GM12878 (cell line): Measurements from ENCODE around the gene APBA1. TPM values are rescaled to one million over a fixed set of nuclear protein-coding genes. Genes with fewer than 3 reads are reported as not detected.

Experiments used
- ATAC-seq: fragments of 200-7000 bp; cut with Tn5 transposase; 3 replicates; pipeline ENCODE4 v1.9.1; 2020; ENCODE audit warnings: mild to moderate bottlenecking, moderate library complexity
- BruUV-seq: library from RNA; stranded (reverse); fragments of 400-500 nt; replicated peaks from 2 replicates; lab custom pipeline; 2021; lab: Mats Ljungman, UMichigan
- CTCF ChIA-PET: fragments of 300-600 bp; sonication (Branson Sonifier 250); formaldehyde crosslinking; extraction: SDS; loops from one replicate; lab custom pipeline; 2021; ENCODE audit warnings: inconsistent platforms; lab: Yijun Ruan, JAX
- POLR2A ChIA-PET: fragments of 350-600 bp; formaldehyde crosslinking; extraction: SDS; loops from one replicate; lab custom pipeline; 2021; ENCODE audit warnings: inconsistent platforms; lab: Charles Lee
- RAD21 ChIA-PET: fragments of 300-600 bp; sonication (Branson Sonifier 250); formaldehyde crosslinking; loops from one replicate; lab custom pipeline; 2023; ENCODE audit warnings: antibody characterized with exemption; ENCODE audit not compliant: unreplicated experiment; lab: Charles Lee
- SMC1A ChIA-PET: fragments of 300-600 bp; sonication (Branson Sonifier 250); formaldehyde crosslinking; loops from one replicate; lab custom pipeline; 2023; ENCODE audit not compliant: unreplicated experiment, uncharacterized antibody; lab: Charles Lee
- DNase-seq: peaks from one replicate; pipeline ENCODE4 v3.0.0-alpha.2; 2011; ENCODE audit warnings: low read depth, low spot score
- FAIRE-seq: peaks from 3 replicates; lab custom pipeline; 2011; peaks lifted over from hg19 to GRCh38; lab: Jason Lieb, UNC
- H2AFZ ChIP-seq: 2 replicates; pipeline ENCODE4 v1.6.0; 2011; ENCODE audit warnings: low read depth, low read length, control low read depth; ENCODE audit not compliant: control insufficient read depth
- H3K27ac ChIP-seq: 2 replicates; pipeline ENCODE4 v1.5.1; 2011; ENCODE audit warnings: control low read depth; ENCODE audit not compliant: control insufficient read depth, insufficient read depth
- H3K27me3 ChIP-seq, 2 experiments: replicated peaks in 1 of 2; 2 replicates each; pipeline versions ENCODE4 v1.6.0 to v1.6.1; 2011; ENCODE audit warnings: low read length in 1 of 2; ENCODE audit not compliant: control insufficient read depth in 2 of 2, insufficient read depth in 2 of 2
- H3K36me3 ChIP-seq, 2 experiments: 2 replicates each; pipeline ENCODE4 v1.5.1; 2011; ENCODE audit warnings: low read length in 1 of 2; ENCODE audit not compliant: control insufficient read depth in 2 of 2, insufficient read depth in 2 of 2
- H3K4me1 ChIP-seq: 2 replicates; pipeline ENCODE4 v1.6.1; 2011; ENCODE audit warnings: mild to moderate bottlenecking, low read length, moderate library complexity, mixed read lengths; ENCODE audit not compliant: control insufficient read depth, insufficient read depth
- H3K4me2 ChIP-seq: 2 replicates; pipeline ENCODE4 v1.6.0; 2011; ENCODE audit warnings: control low read depth; ENCODE audit not compliant: control insufficient read depth, insufficient read depth
- H3K4me3 ChIP-seq: fragments of 200-600 bp; sonication (generic); 2 replicates; pipeline ENCODE4 v1.5.1; 2016
- H3K79me2 ChIP-seq: 2 replicates; pipeline ENCODE4 v1.6.0; 2011; ENCODE audit warnings: low read length; ENCODE audit not compliant: control insufficient read depth, insufficient read depth
- H3K9ac ChIP-seq: 2 replicates; pipeline ENCODE4 v1.8.0; 2011; ENCODE audit warnings: low read length, control low read depth, mixed read lengths; ENCODE audit not compliant: control insufficient read depth, insufficient read depth
- H3K9me3 ChIP-seq: replicated peaks from 3 replicates; pipeline ENCODE4 v1.5.1; 2011; ENCODE audit warnings: mild to moderate bottlenecking, low read length; ENCODE audit not compliant: control insufficient read depth, insufficient read depth
- H4K20me1 ChIP-seq: 2 replicates; pipeline ENCODE4 v1.6.0; 2011; ENCODE audit not compliant: control insufficient read depth, insufficient read depth
- ASH2L ChIP-seq: fragments of 300-600, 200-600 bp; sonication (generic); IDR thresholded peaks from 2 replicates; pipeline ENCODE4 v1.6.1; 2017; ENCODE audit warnings: low read depth, mild to moderate bottlenecking, borderline replicate concordance
- CREB1 ChIP-seq: IDR thresholded peaks from 2 replicates; pipeline ENCODE4 v1.6.1; 2012; ENCODE audit warnings: low read depth, mild to moderate bottlenecking, inconsistent platforms
- CUX1 ChIP-seq: IDR thresholded peaks from 2 replicates; pipeline ENCODE4 v1.6.1; 2012; ENCODE audit warnings: improper control_type of control experiment, low read depth, low read length; ENCODE audit not compliant: insufficient replicate concordance
- DPF2 ChIP-seq: fragments of 450-650 bp; IDR thresholded peaks from 2 replicates; pipeline ENCODE4 v1.6.1; 2017; ENCODE audit warnings: mild to moderate bottlenecking
- IKZF2 ChIP-seq, 2 experiments: fragments of 450-650 bp; IDR thresholded peaks; 2 replicates each; pipeline ENCODE4 v1.6.1; 2017; ENCODE audit warnings: mild to moderate bottlenecking in 2 of 2, moderate library complexity in 2 of 2
- KDM1A ChIP-seq: fragments of 200-600 bp; sonication (generic); IDR thresholded peaks from 2 replicates; pipeline ENCODE4 v1.6.1; 2016; ENCODE audit warnings: borderline replicate concordance
- PRDM15 ChIP-seq: fragments of 450-650 bp; formaldehyde crosslinking; IDR thresholded peaks from 2 replicates; pipeline ENCODE4 v1.4.0; 2020; ENCODE audit warnings: mild to moderate bottlenecking, moderate library complexity
- RAD21 ChIP-seq: IDR thresholded peaks from 2 replicates; pipeline ENCODE4 v1.6.1; 2011; ENCODE audit warnings: mild to moderate bottlenecking, low read depth, low read length, moderate library complexity; ENCODE audit not compliant: insufficient read depth
- RAD51 ChIP-seq: fragments of 450-650 bp; IDR thresholded peaks from 2 replicates; pipeline ENCODE4 v1.6.1; 2016; ENCODE audit warnings: moderate library complexity, mild to moderate bottlenecking, inconsistent platforms
- SIN3A ChIP-seq: IDR thresholded peaks from 2 replicates; pipeline ENCODE4 v1.6.1; 2012; ENCODE audit warnings: low read depth, low read length, improper control_type of control experiment
- STAT1 ChIP-seq: fragments of 450-650 bp; conservative IDR thresholded peaks from 2 replicates; pipeline ENCODE4 v1.6.1; 2014; ENCODE audit warnings: antibody characterized with exemption, mild to moderate bottlenecking
- STAT3 ChIP-seq: IDR thresholded peaks from 2 replicates; pipeline ENCODE4 v1.6.1; 2011; ENCODE audit warnings: low read depth, low read length, improper control_type of control experiment
- TCF12 ChIP-seq: IDR thresholded peaks from 2 replicates; pipeline ENCODE4 v1.6.1; 2011; ENCODE audit warnings: low read depth, mild to moderate bottlenecking, low read length
- TCF3 ChIP-seq: IDR thresholded peaks from 2 replicates; pipeline ENCODE4 v1.6.1; 2012; ENCODE audit warnings: low read depth, mild to moderate bottlenecking, low read length, borderline replicate concordance; ENCODE audit not compliant: insufficient read depth
- WGBS: methylation state at CpG from one replicate; pipeline ENCODE4 v1.1.6; 2016; ENCODE audit warnings: low lambda C conversion rate; ENCODE audit not compliant: insufficient replicate concordance, insufficient coverage; ENCODE audit errors: missing lambda C conversion rate; 5-methylcytosine and 5-hydroxymethylcytosine counted together
- in situ Hi-C: fragments of 300-500 bp; cut with MboI; formaldehyde crosslinking; loops from 9 replicates; pipeline ENCODE4 v1.14.3; 2018; ENCODE audit warnings: mixed read lengths
- intact Hi-C: fragments of 100-400 bp; cut with micrococcal nuclease; formaldehyde crosslinking; loops from one replicate; pipeline ENCODE4 v1.14.2; 2022; ENCODE audit not compliant: unreplicated experiment
- polyA plus RNA-seq, 11 experiments: library from polyadenylated mRNA; depleted of rRNA in 4 of 11; unstranded in 6 of 11; stranded (reverse) in 5 of 11; fragments of >200 nt; fragmentation: Nextera tagmentation in 4 of 11; fragmentation: Illumina TruSeq in 1 of 11; extraction: Ambion mirVana in 4 of 11; extraction: Trizol in 1 of 11; gene quantifications; 1 replicate in 1 of 11; 2 replicates in 10 of 11; pipeline versions ENCODE4 v1.2.1 to v1.2.3, GENCODE V29; 2011 to 2016; ENCODE audit warnings: inconsistent platforms in 2 of 11, missing spikeins in 2 of 11, low read depth in 1 of 11
- total RNA-seq, 4 experiments: library from RNA; depleted of rRNA in 3 of 4; stranded (reverse); fragments of >200 nt in 3 of 4; fragmentation: Illumina TruSeq in 1 of 4; extraction: Trizol in 1 of 4; gene quantifications; 2 replicates each; pipeline versions ENCODE4 v1.2.1 to v1.2.3, GENCODE V29; 2013 to 2021

APBA1 gene
- total and polyA plus RNA-seq, 10 of the 15 experiments (the other 5 are each of a cell fraction or from before 2014, with no cell fraction given): 0.01 to 1.3 (median 0.05) TPM; not detected in 7

GRCh38 chr9:69386651-69387050 is 285.5 kb downstream of the APBA1 start:
- no peak for DNase-seq
- ChIA-PET RAD21 (no interaction called here), SMC1A (no interaction called here), POLR2A (no interaction called here), CTCF (no interaction called here)
- no peaks in the 10 kb centered on the region for H3K9me3 ChIP-seq
- no peak for FAIRE-seq
- H3K4me2 ChIP-seq: no peak overlapping the region
- H3K36me3 ChIP-seq: no peaks in the 10 kb centered on the region
- H2AFZ ChIP-seq: no peak overlapping the region
- H4K20me1 ChIP-seq: no peaks in the 10 kb centered on the region
- no peak overlapping the region for H3K9ac ChIP-seq
- no peak overlapping the region for H3K4me3 ChIP-seq
- in situ Hi-C loops: no loop called here
- BruUV-seq: no TSS peak
- peaks cover 0 to 1% of the 10 kb centered on the region in 2 experiments; a peak in 2 of 4 replicates for H3K27me3 ChIP-seq
- intact Hi-C loops: no loop called here
- WGBS: 48% methylated on average over 4 of the region's 4 CpGs
- no peaks in the 10 kb centered on the region for H3K79me2 ChIP-seq
- no peak overlapping the region for H3K27ac ChIP-seq
- no peaks in the 10 kb centered on the region for H3K4me1 ChIP-seq
- TF ChIP-seq STAT3: no peak
- TF ChIP-seq IKZF2 (IDR thresholded peaks at IDR 0.05): no peak
- no peak for TF ChIP-seq RAD51
- no peak for TF ChIP-seq CREB1
- no peak for TF ChIP-seq TCF3
- no peak for TF ChIP-seq TCF12
- no peak for TF ChIP-seq CUX1
- TF ChIP-seq PRDM15 (CRISPR knock-in tag): no peak
- no peak for TF ChIP-seq STAT1
- no peak for TF ChIP-seq RAD21
- TF ChIP-seq ASH2L: no peak
- TF ChIP-seq DPF2: no peak
- TF ChIP-seq SIN3A: no peak
- no peak for TF ChIP-seq KDM1A
- no peak for ATAC-seq
